Ascending aorta (tissue), 2 donors: ENCODE data around the gene SF1. TPM values are rescaled to one million over a fixed set of nuclear protein-coding genes. Genes with fewer than 3 reads are reported as not detected.
A peak's percentile ranks its signal among the peaks of the same experiment; 100 is the strongest.

Experiments used
- DNase-seq, 2 donors: peaks; one replicate each; pipeline ENCODE4 v3.0.0-alpha.2; 2019; ENCODE audit warnings: low spot score in 2 of 2
- H3K27ac ChIP-seq, 2 donors: fragments of 200-600 bp; sonication (generic); one replicate each; pipeline ENCODE4 v1.5.1; 2016 to 2017; ENCODE audit warnings: mild to moderate bottlenecking in 1 of 2
- H3K27me3 ChIP-seq: fragments of 200-600 bp; sonication (generic); one replicate; pipeline ENCODE4 v1.5.1; 2017
- H3K36me3 ChIP-seq, 2 donors: fragments of 200-600 bp; sonication (generic); one replicate each; pipeline ENCODE4 v1.5.1; 2016
- H3K4me1 ChIP-seq, 2 donors: fragments of 200-600 bp; sonication (generic); one replicate each; pipeline ENCODE4 v1.5.1; 2016 to 2017; ENCODE audit warnings: mild to moderate bottlenecking in 1 of 2
- H3K4me3 ChIP-seq, 2 donors: fragments of 200-600 bp; sonication (generic); one replicate each; pipeline ENCODE4 v1.5.1; 2016 to 2017; ENCODE audit warnings: mild to moderate bottlenecking in 1 of 2
- H3K9me3 ChIP-seq, 2 donors: fragments of 200-600 bp; sonication (generic); one replicate each; pipeline ENCODE4 v1.5.1; 2016
- CTCF ChIP-seq, 3 experiments: fragments of 200-600 bp in 2 of 3; fragments of 450-650 bp in 1 of 3; sonication (generic) in 2 of 3; IDR thresholded peaks; one replicate each; pipeline ENCODE4 v1.5.1; 2016 to 2019; ENCODE audit warnings: antibody characterized with exemption in 3 of 3, mild to moderate bottlenecking in 1 of 3, moderate library complexity in 1 of 3
- intact Hi-C: fragments of 100-400 bp; cut with DNase I; formaldehyde crosslinking; loops from one replicate; pipeline ENCODE4 v1.15.1; 2023
- total RNA-seq: library from RNA; depleted of rRNA; stranded (reverse); fragments of >200 nt; gene quantifications from one replicate; pipeline ENCODE4 v1.1.0, GENCODE V29; 2016

SF1 gene
- total RNA-seq, 1 donor from 2014 or later, result 332 TPM

- Histone ChIP-seq H3K9me3 (no peaks in the 10 kb centered on the region), H3K4me3 (peak overlapping the region; percentile 87 to 91), H3K27me3 (no peaks in the 10 kb centered on the region), H3K36me3 (peaks cover 8 to 25% of the 10 kb centered on the region in 2 donors), H3K4me1 (peaks cover 0 to 9% of the 10 kb centered on the region in 2 donors), H3K27ac (peak overlapping the region; percentile 61 to 67)
- no peak for TF ChIP-seq CTCF (IDR thresholded peaks at IDR 0.05)
- intact Hi-C loops, result loop anchor here (2.0 to 10.0 kb wide), 2 partner anchors 31 to 275 kb away; partner anchors contain the start of genes CDCA5, SF1 and ZFPL1
- DNase-seq, result no peak
Measured at GRCh38 chr11:64809781-64810241, 31.5 kb upstream of the SF1 start.

GRCh38 chr11:64805481-64805880 is 27.1 kb upstream of the SF1 start:
- H3K27me3 ChIP-seq, result no peaks in the 10 kb centered on the region

GRCh38 chr11:64804346-64805210 is 26.2 kb upstream of the SF1 start:
- H3K9me3 ChIP-seq, result no peaks in the 10 kb centered on the region
- no peak for TF ChIP-seq CTCF (IDR thresholded peaks at IDR 0.05)
- peaks cover 8 to 24% of the 10 kb centered on the region in 2 donors for H3K4me1 ChIP-seq
- H3K27me3 ChIP-seq, result no peaks in the 10 kb centered on the region
- peaks cover 8 to 29% of the 10 kb centered on the region in 2 donors for H3K36me3 ChIP-seq
- no peak for DNase-seq
- peak overlapping the region in 1 of 2 donors; percentile 65 for H3K4me3 ChIP-seq
- H3K27ac ChIP-seq, result peak overlapping the region; percentile 91 to 94
- intact Hi-C loops, result loop anchor here (10.0 kb wide), 1 partner anchor 280 kb away; the partner anchor contains the start of genes CDCA5 and ZFPL1

More at GRCh38 chr11:64805481-64805880, 27.1 kb upstream of the SF1 start:
- H3K9me3 ChIP-seq, result no peaks in the 10 kb centered on the region
- TF ChIP-seq CTCF (IDR thresholded peaks at IDR 0.05), result no peak
- H3K27ac ChIP-seq, result peak overlapping the region in 1 of 2 donors; percentile 2
- no peak overlapping the region for H3K4me3 ChIP-seq
- H3K4me1 ChIP-seq, result peaks cover 8 to 27% of the 10 kb centered on the region in 2 donors
- H3K36me3 ChIP-seq, result peaks cover 8 to 29% of the 10 kb centered on the region in 2 donors
- intact Hi-C loops, result loop anchor here (10.0 kb wide), 1 partner anchor 279 kb away; the partner anchor contains the start of genes CDCA5 and ZFPL1
- DNase-seq, result no peak

GRCh38 chr11:64803846-64804345 is 25.6 kb upstream of the SF1 start:
- no peak for TF ChIP-seq CTCF (IDR thresholded peaks at IDR 0.05)
- Histone ChIP-seq H3K27me3 (no peaks in the 10 kb centered on the region), H3K4me1 (peaks cover 8 to 18% of the 10 kb centered on the region in 2 donors), H3K27ac (peak overlapping the region; percentile 91 to 94), H3K9me3 (no peaks in the 10 kb centered on the region), H3K36me3 (peaks cover 8 to 29% of the 10 kb centered on the region in 2 donors), H3K4me3 (peak overlapping the region; percentile 65 to 80)
- DNase-seq, result no peak
- intact Hi-C loops, result loop anchor here (1.0 to 10.0 kb wide), 3 partner anchors 25 to 281 kb away; partner anchors contain the start of genes CDCA5 and ZFPL1

- peak within 1 kb of the TSS; percentile 65 to 80 for H3K4me3 ChIP-seq
- peak within 1 kb of the TSS; percentile 91 to 94 for H3K27ac ChIP-seq
- peaks cover 8 to 29% of the 10 kb centered on the region in 2 donors for H3K36me3 ChIP-seq
- no peaks in the 10 kb centered on the region for H3K27me3 ChIP-seq
- intact Hi-C loops, result loop anchor here (1.0 to 10.0 kb wide), 3 partner anchors 24 to 281 kb away; partner anchors contain the start of genes CDCA5 and ZFPL1
- no peaks in the 10 kb centered on the region for H3K9me3 ChIP-seq
- peak; percentile 51 to 95 for DNase-seq
- peaks cover 8 to 18% of the 10 kb centered on the region in 2 donors for H3K4me1 ChIP-seq
- peak in 1 of 3 experiments; percentile 15 for TF ChIP-seq CTCF (IDR thresholded peaks at IDR 0.05)
Measured at GRCh38 chr11:64803158-64803845, 25.0 kb upstream of the SF1 start, which contains the start of gene MAP4K2. Gene MAP4K2, minus strand, starts transcription at chr11:64803214. Its CDS starts 65 bp downstream, at chr11:64803149.
